Subcutaneous adipose tissue (tissue), 4 donors: ENCODE measurements around the gene DLX2. TPM values are rescaled to one million over a fixed set of nuclear protein-coding genes. Genes with fewer than 3 reads are reported as not detected.

Experiments
- total RNA-seq, 4 donors: library from RNA; depleted of rRNA; stranded (reverse); fragments of >200 nt; gene quantifications; one replicate each; pipeline ENCODE4 v1.1.0, GENCODE V29; 2016
- TF ChIP-seq, protein P1 (sequence below): fragments of 450-650 bp; IDR thresholded peaks from one replicate; pipeline ENCODE4 v1.5.1; 2016; ENCODE audit warnings: low read depth, mild to moderate bottlenecking, control low read depth, antibody characterized with exemption, moderate library complexity

Gene DLX2
- total RNA-seq, 4 donors from 2014 or later: not detected

DNA sequence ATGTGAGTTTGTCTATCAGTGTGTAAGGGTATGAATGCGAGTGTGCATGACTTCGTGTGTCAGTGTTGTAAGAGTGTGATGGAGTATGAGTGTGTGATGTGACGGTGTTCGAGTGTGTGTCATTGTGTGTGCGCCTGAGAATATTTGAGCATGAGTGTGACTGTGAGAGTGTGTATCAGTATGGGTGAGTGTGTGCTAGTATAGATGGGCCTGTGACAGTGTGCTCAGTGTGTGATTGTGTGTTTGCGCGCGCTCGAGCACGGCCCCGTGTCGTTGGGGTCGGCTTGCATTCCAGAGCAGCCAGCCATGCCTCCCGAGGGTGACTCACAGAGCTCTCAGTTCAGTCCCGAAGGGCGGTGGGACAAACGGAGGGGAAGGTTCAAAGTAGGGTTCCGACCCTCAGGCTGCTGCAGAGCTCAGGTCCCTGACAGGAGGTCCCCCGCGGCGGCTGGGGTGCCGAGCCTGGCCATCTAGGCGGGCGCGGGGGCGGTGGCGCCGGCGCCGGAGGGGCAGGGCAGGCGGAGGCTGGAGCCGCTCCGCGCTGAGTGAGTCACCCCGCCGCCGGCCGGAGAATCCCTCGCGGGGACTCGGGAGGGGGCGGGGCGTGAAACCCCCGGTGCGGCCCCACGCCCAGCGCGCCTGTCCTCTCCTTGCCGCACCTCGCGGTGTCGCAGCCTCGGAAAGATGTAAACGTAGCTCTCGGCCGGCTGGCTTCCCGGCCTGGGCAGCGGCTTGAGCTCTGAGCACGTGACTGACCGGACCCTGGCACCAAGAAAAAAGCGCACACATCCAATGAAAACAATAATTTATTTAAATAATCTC is 3.8 kb downstream of the DLX2 start:
- TF ChIP-seq, protein P1, sequence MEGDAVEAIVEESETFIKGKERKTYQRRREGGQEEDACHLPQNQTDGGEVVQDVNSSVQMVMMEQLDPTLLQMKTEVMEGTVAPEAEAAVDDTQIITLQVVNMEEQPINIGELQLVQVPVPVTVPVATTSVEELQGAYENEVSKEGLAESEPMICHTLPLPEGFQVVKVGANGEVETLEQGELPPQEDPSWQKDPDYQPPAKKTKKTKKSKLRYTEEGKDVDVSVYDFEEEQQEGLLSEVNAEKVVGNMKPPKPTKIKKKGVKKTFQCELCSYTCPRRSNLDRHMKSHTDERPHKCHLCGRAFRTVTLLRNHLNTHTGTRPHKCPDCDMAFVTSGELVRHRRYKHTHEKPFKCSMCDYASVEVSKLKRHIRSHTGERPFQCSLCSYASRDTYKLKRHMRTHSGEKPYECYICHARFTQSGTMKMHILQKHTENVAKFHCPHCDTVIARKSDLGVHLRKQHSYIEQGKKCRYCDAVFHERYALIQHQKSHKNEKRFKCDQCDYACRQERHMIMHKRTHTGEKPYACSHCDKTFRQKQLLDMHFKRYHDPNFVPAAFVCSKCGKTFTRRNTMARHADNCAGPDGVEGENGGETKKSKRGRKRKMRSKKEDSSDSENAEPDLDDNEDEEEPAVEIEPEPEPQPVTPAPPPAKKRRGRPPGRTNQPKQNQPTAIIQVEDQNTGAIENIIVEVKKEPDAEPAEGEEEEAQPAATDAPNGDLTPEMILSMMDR: no peak

GRCh38 chr2:172098287-172098649 is 4.4 kb downstream of the DLX2 start:
- TF ChIP-seq, protein P1: no peak

DNA sequence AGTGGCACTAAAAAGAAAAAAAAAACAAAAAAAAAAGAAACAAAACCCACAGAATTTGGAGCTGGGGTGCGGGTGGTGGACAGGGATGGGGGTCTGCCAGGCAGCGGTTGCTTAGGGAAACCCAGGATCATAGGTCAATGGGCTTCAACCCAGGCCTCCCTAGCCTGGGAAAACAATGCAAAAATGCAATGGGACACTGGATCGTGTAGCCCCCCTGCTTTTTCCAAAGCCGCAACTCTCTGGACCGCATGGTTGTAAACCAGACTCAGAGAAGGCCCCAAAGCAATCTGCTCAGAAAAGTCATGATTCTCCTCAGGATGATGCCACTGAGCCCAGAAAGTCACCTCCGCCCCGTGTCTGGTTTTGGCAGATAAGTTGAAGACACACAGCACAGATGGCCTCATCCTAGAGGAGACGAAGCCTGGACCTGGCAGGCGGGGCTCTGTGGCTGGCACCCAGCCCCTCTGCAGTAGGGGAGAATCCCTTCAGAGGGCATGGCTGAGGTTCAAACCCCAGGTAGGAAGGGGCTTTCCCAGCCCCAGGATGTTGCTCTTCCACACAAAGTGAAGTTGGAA is 5.1 kb downstream of the DLX2 start:
- TF ChIP-seq, protein P1: no peak

- TF ChIP-seq, protein P1: no peak
Measured at GRCh38 chr2:172096626-172097547, 5.8 kb downstream of the DLX2 start.

DNA sequence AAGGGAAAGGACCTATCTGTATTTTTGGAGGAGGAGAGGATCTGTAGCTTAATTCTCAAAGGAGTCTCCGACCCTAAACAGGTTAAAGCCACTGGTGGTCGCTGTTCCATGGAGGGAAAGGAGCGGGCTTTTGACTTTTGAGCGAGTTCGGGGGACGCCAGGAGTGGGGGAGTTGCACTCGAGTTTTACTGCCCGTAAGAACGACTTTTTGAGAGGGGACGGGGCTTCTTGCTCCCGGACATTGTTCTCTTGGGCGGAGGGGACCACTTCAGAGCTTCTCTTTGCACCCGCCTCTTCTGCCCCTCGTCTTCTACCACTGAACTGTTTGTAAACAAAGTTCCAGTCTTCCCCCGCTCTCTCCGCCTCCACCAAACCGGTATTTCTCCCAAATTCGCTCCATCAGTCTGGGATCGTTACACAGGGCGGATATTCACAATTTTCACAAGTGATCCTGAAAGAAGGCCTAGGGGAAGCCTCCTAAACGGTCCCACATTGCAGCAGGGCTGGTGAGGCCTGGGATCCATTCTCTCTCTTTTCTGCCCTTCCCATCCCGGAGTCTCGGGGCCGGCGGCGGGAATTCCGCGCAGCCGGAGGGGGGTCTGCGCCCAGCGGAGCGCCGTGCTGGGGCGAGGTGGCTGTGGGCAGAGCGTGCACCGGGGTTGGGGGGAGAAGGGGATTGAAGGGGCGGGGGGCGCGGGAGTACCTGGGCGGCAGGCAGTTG is 6.6 kb downstream of the DLX2 start:
- TF ChIP-seq, protein P1: no peak

DNA sequence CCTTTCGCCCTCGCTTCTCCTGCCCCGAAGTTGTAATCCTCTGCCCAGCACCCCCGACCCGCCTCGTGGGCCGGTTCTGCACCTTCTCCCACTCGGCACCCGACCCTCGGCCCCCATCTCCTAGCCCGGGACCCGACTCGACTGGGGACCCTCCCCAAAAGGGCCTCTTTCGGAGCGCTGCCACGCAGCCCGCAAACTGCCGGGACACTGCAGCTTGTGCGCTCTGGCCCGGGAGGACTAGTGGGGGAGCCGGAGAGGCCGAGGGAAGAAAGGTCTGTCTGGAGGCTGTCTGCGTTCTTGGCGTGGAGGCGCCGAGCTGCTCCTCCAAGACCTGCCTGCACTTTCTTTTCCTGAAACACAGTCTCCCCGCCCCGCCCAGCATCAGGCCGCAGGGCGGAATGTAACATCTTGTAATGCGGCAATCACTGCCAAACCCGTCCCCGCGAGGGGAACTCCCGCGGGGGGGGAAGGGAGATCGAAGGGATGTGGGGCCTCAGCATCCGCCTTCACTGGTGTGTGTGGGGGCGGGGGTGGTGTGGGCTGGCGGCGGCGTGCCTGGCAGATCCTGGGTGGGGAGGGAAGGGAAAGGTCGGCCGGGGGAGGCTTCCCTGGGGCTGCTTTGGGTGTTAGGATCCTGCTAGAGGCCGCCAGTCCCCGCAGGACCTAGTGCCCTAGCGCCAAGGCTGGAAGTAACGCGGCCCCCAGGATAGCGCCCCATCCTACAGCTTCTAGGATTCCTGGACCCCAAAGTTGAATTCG is 7.4 kb downstream of the DLX2 start:
- TF ChIP-seq, protein P1: no peak
